Measurements from ENCODE around the gene NCAPG2.
"Not testable (repeated sequence)": the region's sequence is repeated elsewhere in the genome, so short reads cannot be mapped to it uniquely, and the experiment has no call there.

The NCAPG2 gene

DNA sequence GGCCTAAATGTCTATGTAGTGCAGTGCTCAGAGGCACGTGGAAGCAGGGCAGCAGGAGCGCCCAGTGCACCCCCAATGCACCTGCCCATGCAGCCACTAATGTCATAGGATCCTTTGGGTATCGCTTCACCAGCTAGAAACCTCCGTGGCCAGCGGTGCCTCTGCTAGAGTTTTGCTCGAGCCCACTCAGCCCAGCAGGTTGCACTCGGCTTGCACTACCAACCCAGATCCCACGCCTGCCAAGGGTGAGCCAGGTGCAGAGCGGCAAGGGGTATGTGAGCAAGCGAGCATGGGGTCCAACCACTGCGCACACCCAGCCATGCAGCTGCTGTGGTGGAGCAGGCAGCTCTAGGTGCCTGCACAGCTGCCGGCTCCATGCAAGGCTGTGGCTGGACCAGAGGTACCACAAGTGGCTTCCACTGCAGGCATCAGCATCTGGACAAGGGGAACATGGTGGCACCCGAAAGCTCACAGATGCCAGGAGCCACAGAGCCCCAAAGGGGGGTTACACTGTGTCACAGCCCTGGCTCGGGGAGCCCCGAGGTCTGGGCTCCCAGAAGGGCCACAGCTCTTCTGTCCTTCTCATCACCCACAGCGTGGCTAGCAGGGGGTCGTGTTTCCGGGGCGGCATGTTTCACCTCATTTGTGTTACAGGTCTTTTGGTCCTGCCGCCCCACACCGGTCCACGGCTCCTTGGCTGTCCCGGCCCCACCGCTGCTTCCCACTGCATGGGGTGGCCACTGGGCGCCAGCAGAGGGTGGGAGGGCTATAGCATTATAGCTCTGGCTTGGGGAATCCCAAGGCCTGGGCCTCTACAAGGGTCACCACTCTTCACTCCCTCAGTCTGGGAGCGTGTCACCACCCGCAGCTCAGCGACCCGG lies 2.3 kb upstream of the NCAPG2 start:
- no peak for DNase-seq (ENCODE audit: low read depth, low spot score)
- WGBS (ENCODE audit: insufficient coverage, insufficient read length), result no CpG with 5 or more reads among the region's 29 CpGs
- no peaks in the 10 kb centered on the region for H3K27me3 ChIP-seq (ENCODE audit: control insufficient read depth, insufficient read depth, low read length)
- H3K36me3 ChIP-seq (ENCODE audit: control insufficient read depth, insufficient read depth, low read length), result no peaks in the 10 kb centered on the region
- no peak overlapping the region for H3K27ac ChIP-seq (ENCODE audit: low read length)
- 0 out of 2 replicates have a peak, but pooled peaks cover 1% of the 10 kb centered on the region for H3K4me1 ChIP-seq (ENCODE audit: control insufficient read depth, insufficient read depth, low read length)
- no peaks in the 10 kb centered on the region for H3K9me3 ChIP-seq (ENCODE audit: control insufficient read depth, insufficient read depth, low read length)
- H3K4me3 ChIP-seq (ENCODE audit: low read length), result no peak overlapping the region

GRCh38 chr7:158706273-158706704 lies 1.7 kb upstream of the NCAPG2 start:
- Histone ChIP-seq H3K4me3 (ENCODE audit: low read length) (no peak overlapping the region), H3K27me3 (ENCODE audit: control insufficient read depth, insufficient read depth, low read length) (no peaks in the 10 kb centered on the region), H3K36me3 (ENCODE audit: control insufficient read depth, insufficient read depth, low read length) (no peaks in the 10 kb centered on the region), H3K27ac (ENCODE audit: low read length) (no peak overlapping the region), H3K4me1 (ENCODE audit: control insufficient read depth, insufficient read depth, low read length) (0 out of 2 replicates have a peak, but pooled peaks cover 1% of the 10 kb centered on the region), H3K9me3 (ENCODE audit: control insufficient read depth, insufficient read depth, low read length) (no peaks in the 10 kb centered on the region)
- no peak for DNase-seq (ENCODE audit: low read depth, low spot score)
- no CpG with 5 or more reads among the region's 5 CpGs for WGBS (ENCODE audit: insufficient coverage, insufficient read length)

DNA sequence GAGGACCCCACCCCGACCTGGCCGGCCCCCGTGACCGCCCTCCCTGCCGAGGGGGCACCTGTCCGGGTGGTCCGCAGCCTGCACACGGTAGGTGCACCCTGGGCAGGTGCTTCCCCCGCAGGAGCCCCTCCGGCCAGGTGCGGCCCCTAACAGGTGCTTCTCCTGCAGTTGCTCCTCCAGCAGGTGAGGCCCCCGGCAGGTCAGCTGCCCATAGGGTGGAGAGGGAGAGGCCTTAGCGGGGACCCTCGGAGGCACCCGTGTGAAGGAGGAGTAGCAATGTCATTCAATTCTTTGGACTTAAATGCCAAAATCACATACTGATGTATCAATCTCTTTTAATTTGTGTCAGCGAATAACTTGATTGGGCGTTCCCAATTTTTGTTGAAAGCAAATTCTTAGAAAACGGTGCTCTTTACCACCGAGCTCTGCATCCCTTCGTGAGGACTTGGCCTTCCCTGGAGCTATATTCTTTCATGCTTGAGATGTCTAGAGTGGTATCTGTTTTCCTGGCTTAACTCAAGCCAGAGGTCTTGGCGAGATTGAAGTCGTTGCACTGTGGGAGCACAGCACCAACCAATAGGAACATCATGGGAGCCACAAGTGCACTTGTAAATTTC lies 738 bp upstream of the NCAPG2 start:
- no peak for DNase-seq (ENCODE audit: low read depth, low spot score)
- Histone ChIP-seq H3K9me3 (ENCODE audit: control insufficient read depth, insufficient read depth, low read length) (no peaks in the 10 kb centered on the region), H3K27me3 (ENCODE audit: control insufficient read depth, insufficient read depth, low read length) (no peaks in the 10 kb centered on the region), H3K4me1 (ENCODE audit: control insufficient read depth, insufficient read depth, low read length) (peaks cover 3% of the 10 kb centered on the region; the same call in 1 of the 2 replicates), H3K27ac (ENCODE audit: low read length) (no peak overlapping the region), H3K36me3 (ENCODE audit: control insufficient read depth, insufficient read depth, low read length) (peaks cover 3% of the 10 kb centered on the region; the same call in 1 of the 2 replicates), H3K4me3 (ENCODE audit: low read length) (peak overlapping the region; percentile 40)
- no CpG with 5 or more reads among the region's 22 CpGs for WGBS (ENCODE audit: insufficient coverage, insufficient read length)

DNA sequence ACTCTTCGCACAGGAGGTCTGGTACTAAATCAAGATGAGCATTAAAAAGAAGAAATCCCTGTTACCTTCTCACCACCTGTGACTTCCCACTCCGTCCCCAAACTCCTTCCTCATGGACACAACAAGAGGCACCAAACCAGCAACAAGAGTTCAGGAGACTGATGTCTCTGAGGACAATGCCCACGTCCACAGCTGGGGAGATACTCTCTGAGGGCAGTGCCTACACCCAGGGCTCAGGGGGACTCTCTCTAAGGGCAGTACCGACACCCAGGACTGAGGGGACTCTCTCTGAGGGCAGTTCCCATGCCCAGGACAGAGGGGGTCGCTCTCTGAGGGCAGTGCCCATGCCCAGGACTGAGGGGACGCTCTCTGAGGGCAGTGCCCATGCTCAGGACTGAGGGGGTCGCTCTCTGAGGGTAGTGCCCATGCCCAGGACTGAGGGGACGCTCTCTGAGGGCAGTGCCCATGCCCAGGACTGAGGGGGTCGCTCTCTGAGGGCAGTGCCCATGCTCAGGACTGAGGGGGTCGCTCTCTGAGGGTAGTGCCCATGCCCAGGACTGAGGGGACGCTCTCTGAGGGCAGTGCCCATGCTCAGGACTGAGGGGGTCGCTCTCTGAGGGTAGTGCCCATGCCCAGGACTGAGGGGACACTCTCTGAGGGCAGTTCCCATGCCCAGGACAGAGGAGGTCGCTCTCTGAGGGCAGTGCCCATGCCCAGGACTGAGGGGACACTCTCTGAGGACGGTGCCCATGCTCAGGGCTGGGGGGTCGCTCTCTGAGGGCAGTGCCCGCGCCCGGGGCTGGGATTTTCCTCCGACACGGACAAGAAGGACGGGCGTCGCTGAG lies 703 bp downstream of the NCAPG2 start:
- not testable (repeated sequence) for H3K27me3 ChIP-seq (ENCODE audit: control insufficient read depth, insufficient read depth, low read length); DNase-seq (ENCODE audit: low read depth, low spot score); H3K36me3 ChIP-seq (ENCODE audit: control insufficient read depth, insufficient read depth, low read length); H3K4me1 ChIP-seq (ENCODE audit: control insufficient read depth, insufficient read depth, low read length); H3K9me3 ChIP-seq (ENCODE audit: control insufficient read depth, insufficient read depth, low read length); H3K27ac ChIP-seq (ENCODE audit: low read length)
- no CpG with 5 or more reads among the region's 23 CpGs for WGBS (ENCODE audit: insufficient coverage, insufficient read length)
- H3K4me3 ChIP-seq (ENCODE audit: low read length), result peak overlapping the region; percentile 63

DNA sequence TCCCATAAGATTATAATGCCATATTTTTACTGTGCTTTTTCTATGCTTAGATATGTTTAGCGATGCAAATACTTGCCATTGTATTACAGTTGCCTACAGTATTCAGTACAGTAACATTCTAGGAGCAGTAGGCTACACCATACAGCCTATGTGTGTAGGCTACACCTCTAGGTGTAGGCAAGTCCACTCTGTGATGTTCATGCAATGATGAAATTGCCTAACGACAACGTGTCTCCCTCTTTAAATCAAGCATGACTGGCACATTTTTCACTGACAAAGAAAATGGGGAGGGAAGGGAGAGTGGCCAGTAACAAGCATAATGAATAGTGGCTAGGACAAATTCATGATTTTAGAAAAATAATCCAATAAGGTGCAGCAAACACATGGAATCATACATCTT lies 1.7 kb downstream of the NCAPG2 start:
- no peak for DNase-seq (ENCODE audit: low read depth, low spot score)
- WGBS (ENCODE audit: insufficient coverage, insufficient read length), result no CpG with 5 or more reads among the region's 3 CpGs
- H3K27me3 ChIP-seq (ENCODE audit: control insufficient read depth, insufficient read depth, low read length), result no peaks in the 10 kb centered on the region
- H3K4me3 ChIP-seq (ENCODE audit: low read length), result no peak overlapping the region; the same call in 1 of the 2 replicates
- H3K36me3 ChIP-seq (ENCODE audit: control insufficient read depth, insufficient read depth, low read length), result peaks cover 7% of the 10 kb centered on the region; the same call in 1 of the 2 replicates
- no peaks in the 10 kb centered on the region for H3K9me3 ChIP-seq (ENCODE audit: control insufficient read depth, insufficient read depth, low read length)
- no peak overlapping the region for H3K27ac ChIP-seq (ENCODE audit: low read length)
- H3K4me1 ChIP-seq (ENCODE audit: control insufficient read depth, insufficient read depth, low read length), result peaks cover 4% of the 10 kb centered on the region; the same call in 1 of the 2 replicates

DNA sequence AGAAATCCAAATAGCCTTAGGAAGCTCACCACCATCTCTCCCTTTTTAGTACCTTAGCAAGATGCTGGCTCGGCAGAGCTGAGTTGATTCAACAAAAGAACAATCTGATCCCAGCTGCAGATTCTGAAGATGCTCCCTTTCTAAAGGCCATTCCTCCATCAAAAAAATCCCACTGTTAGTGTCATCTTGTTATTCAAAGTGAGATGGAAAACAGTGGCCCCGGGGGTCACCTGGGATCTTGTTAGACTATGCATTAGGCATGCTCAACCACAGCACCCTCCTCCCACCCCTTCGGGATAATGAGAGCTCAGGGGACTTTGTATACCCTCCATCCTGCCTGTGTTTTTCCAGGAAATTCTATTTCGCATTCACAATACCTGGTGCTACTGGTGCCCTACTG lies 2.4 kb downstream of the NCAPG2 start:
- peak; percentile 33 for DNase-seq (ENCODE audit: low read depth, low spot score)
- no peaks in the 10 kb centered on the region for H3K27me3 ChIP-seq (ENCODE audit: control insufficient read depth, insufficient read depth, low read length)
- peaks cover 7% of the 10 kb centered on the region; the same call in 1 of the 2 replicates for H3K36me3 ChIP-seq (ENCODE audit: control insufficient read depth, insufficient read depth, low read length)
- H3K9me3 ChIP-seq (ENCODE audit: control insufficient read depth, insufficient read depth, low read length), result no peaks in the 10 kb centered on the region
- no peak overlapping the region for H3K27ac ChIP-seq (ENCODE audit: low read length)
- H3K4me3 ChIP-seq (ENCODE audit: low read length), result no peak overlapping the region
- no CpG with 5 or more reads among the region's 4 CpGs for WGBS (ENCODE audit: insufficient coverage, insufficient read length)
- H3K4me1 ChIP-seq (ENCODE audit: control insufficient read depth, insufficient read depth, low read length), result peaks cover 4% of the 10 kb centered on the region; the same call in 1 of the 2 replicates

DNA sequence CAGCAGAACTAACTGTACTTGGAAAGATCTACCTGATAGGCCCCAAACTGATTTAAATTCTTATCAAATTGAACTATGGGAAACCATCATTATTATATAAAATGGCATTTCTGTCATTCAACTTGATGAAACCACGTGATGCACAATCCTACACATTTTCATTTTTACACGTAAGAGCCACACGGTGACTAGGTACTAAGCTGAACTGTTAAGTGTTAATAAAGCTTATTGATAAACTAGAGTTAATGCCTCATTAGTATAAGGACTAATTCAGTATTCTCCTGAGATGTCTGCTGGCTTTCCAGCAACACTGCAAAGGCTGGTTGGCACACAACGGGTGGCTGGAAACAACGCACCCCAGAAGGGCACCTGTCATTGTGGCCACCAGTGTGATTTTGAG lies 4.6 kb downstream of the NCAPG2 start:
- Histone ChIP-seq H3K9me3 (ENCODE audit: control insufficient read depth, insufficient read depth, low read length) (no peaks in the 10 kb centered on the region), H3K4me1 (ENCODE audit: control insufficient read depth, insufficient read depth, low read length) (peaks cover 4% of the 10 kb centered on the region; the same call in 1 of the 2 replicates), H3K36me3 (ENCODE audit: control insufficient read depth, insufficient read depth, low read length) (peaks cover 17% of the 10 kb centered on the region; the same call in 1 of the 2 replicates), H3K27me3 (ENCODE audit: control insufficient read depth, insufficient read depth, low read length) (no peaks in the 10 kb centered on the region), H3K4me3 (ENCODE audit: low read length) (no peak overlapping the region), H3K27ac (ENCODE audit: low read length) (no peak overlapping the region)
- DNase-seq (ENCODE audit: low read depth, low spot score), result no peak
- WGBS (ENCODE audit: insufficient coverage, insufficient read length), result no CpG with 5 or more reads among the region's 5 CpGs

GRCh38 chr7:158699341-158699740 lies 5.3 kb downstream of the NCAPG2 start:
- peaks cover 21% of the 10 kb centered on the region; the same call in 1 of the 2 replicates for H3K36me3 ChIP-seq (ENCODE audit: control insufficient read depth, insufficient read depth, low read length)
- H3K27ac ChIP-seq (ENCODE audit: low read length), result no peak overlapping the region
- WGBS (ENCODE audit: insufficient coverage, insufficient read length), result no CpG with 5 or more reads among the region's 1 CpG

DNA sequence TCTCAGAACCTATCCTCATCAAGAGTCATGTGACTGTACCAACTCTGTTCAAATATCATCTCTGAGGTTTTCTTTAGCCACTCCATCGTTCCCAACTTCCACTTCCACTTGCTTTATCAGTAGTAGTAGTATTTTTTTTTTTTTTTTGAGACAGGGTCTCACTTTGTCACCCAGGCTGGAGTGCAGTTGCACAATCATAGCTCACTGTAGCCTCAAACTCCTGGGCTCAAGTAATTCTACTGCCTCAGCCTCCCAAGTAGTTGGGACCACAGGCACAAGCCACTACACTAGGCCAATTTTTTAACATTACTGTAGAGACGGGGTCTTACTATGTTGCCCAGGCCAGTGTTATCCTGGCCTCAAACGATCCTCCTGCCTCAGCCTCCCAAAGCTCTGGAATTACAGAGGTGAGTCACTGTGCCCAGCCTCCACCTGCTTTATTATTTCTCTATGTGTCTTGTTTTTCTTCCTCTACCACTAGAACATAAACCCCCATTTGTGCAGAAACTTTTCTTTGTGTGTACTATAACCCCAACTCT lies 5.9 kb downstream of the NCAPG2 start:
- Histone ChIP-seq H3K4me1 (ENCODE audit: control insufficient read depth, insufficient read depth, low read length) (peaks cover 4% of the 10 kb centered on the region; the same call in 1 of the 2 replicates), H3K9me3 (ENCODE audit: control insufficient read depth, insufficient read depth, low read length) (no peaks in the 10 kb centered on the region), H3K27me3 (ENCODE audit: control insufficient read depth, insufficient read depth, low read length) (no peaks in the 10 kb centered on the region), H3K4me3 (ENCODE audit: low read length) (no peak overlapping the region), H3K27ac (ENCODE audit: low read length) (no peak overlapping the region), H3K36me3 (ENCODE audit: control insufficient read depth, insufficient read depth, low read length) (peaks cover 22% of the 10 kb centered on the region; the same call in 1 of the 2 replicates)
- DNase-seq (ENCODE audit: low read depth, low spot score), result no peak
- WGBS (ENCODE audit: insufficient coverage, insufficient read length), result no CpG with 5 or more reads among the region's 3 CpGs

More at GRCh38 chr7:158699341-158699740, 5.3 kb downstream of the NCAPG2 start:
- Histone ChIP-seq H3K4me1 (ENCODE audit: control insufficient read depth, insufficient read depth, low read length) (peaks cover 4% of the 10 kb centered on the region; the same call in 1 of the 2 replicates), H3K9me3 (ENCODE audit: control insufficient read depth, insufficient read depth, low read length) (no peaks in the 10 kb centered on the region), H3K4me3 (ENCODE audit: low read length) (no peak overlapping the region), H3K27me3 (ENCODE audit: control insufficient read depth, insufficient read depth, low read length) (no peaks in the 10 kb centered on the region)
- DNase-seq (ENCODE audit: low read depth, low spot score), result no peak

Data from iPS DF 6.9 (cell line).